Fibroblast of lung (primary cell): ENCODE measurements around the gene RBFOX1. TPM values are rescaled to one million over a fixed set of nuclear protein-coding genes. Genes with fewer than 3 reads are reported as not detected.

Source experiments
- DNase-seq, 2 donors: peaks; one replicate each; pipeline versions ENCODE4 v3.0.0 to v3.0.0-alpha.2; 2010; ENCODE audit warnings: low read depth in 2 of 2
- H2AFZ ChIP-seq: 2 replicates; pipeline ENCODE4 v1.5.1; 2012; ENCODE audit warnings: low read length, control low read depth, inconsistent platforms
- H3K27ac ChIP-seq: 2 replicates; pipeline ENCODE4 v1.5.1; 2011; ENCODE audit warnings: low read length, control low read depth; ENCODE audit not compliant: insufficient read depth
- H3K27me3 ChIP-seq: 2 replicates; pipeline ENCODE4 v1.5.1; 2011; ENCODE audit warnings: mild to moderate bottlenecking, low read length; ENCODE audit not compliant: control insufficient read depth, insufficient read depth
- H3K36me3 ChIP-seq: 2 replicates; pipeline ENCODE4 v1.5.1; 2011; ENCODE audit warnings: low read length; ENCODE audit not compliant: control insufficient read depth, insufficient read depth
- H3K4me1 ChIP-seq: 2 replicates; pipeline ENCODE4 v1.5.1; 2011; ENCODE audit warnings: low read length; ENCODE audit not compliant: control insufficient read depth, insufficient read depth; ENCODE audit errors: extremely low read depth
- H3K4me2 ChIP-seq: 2 replicates; pipeline ENCODE4 v1.5.1; 2011; ENCODE audit warnings: low read length, control low read depth; ENCODE audit not compliant: insufficient read depth; ENCODE audit errors: extremely low read depth
- H3K4me3 ChIP-seq, 4 experiments: fragments of 200-600 bp in 1 of 4; sonication (generic) in 1 of 4; replicated peaks in 1 of 4; 2 replicates each; pipeline ENCODE4 v1.5.1; 2011 to 2016; ENCODE audit warnings: low read length in 4 of 4, low read depth in 3 of 4, mild to moderate bottlenecking in 3 of 4, control low read depth in 2 of 4, inconsistent platforms in 1 of 4, mixed read lengths in 1 of 4; ENCODE audit not compliant: insufficient read depth in 1 of 4; ENCODE audit errors: control extremely low read depth in 1 of 4
- H3K79me2 ChIP-seq: 2 replicates; pipeline ENCODE4 v1.5.1; 2012; ENCODE audit warnings: mild to moderate bottlenecking, low read length, inconsistent platforms; ENCODE audit not compliant: control insufficient read depth, insufficient read depth
- H3K9ac ChIP-seq: 2 replicates; pipeline ENCODE4 v1.5.1; 2011; ENCODE audit warnings: mild to moderate bottlenecking, low read length, control low read depth; ENCODE audit not compliant: insufficient read depth
- H3K9me3 ChIP-seq: 2 replicates; pipeline ENCODE4 v1.5.1; 2012; ENCODE audit warnings: low read depth, low read length; ENCODE audit not compliant: control insufficient read depth, insufficient read depth
- H4K20me1 ChIP-seq: 2 replicates; pipeline ENCODE4 v1.5.1; 2011; ENCODE audit warnings: low read length; ENCODE audit not compliant: control insufficient read depth, insufficient read depth; ENCODE audit errors: extremely low read depth
- CTCF ChIP-seq, 2 donors: IDR thresholded peaks in 1 of 2; conservative IDR thresholded peaks in 1 of 2; 1 replicate in 1 of 2; 2 replicates in 1 of 2; pipeline ENCODE4 v1.5.1; 2011 to 2012; ENCODE audit warnings: low read length in 2 of 2, control low read depth in 1 of 2, inconsistent platforms in 1 of 2, low read depth in 1 of 2, mild to moderate bottlenecking in 1 of 2
- EZH2 ChIP-seq: IDR thresholded peaks from 2 replicates; pipeline ENCODE4 v1.5.1; 2012; ENCODE audit warnings: low read length, control low read depth, mild to moderate bottlenecking; ENCODE audit errors: missing control alignments
- polyA plus RNA-seq, 2 donors: library from polyadenylated mRNA; depleted of rRNA in 1 of 2; stranded (reverse) in 1 of 2; unstranded in 1 of 2; fragments of >200 nt; gene quantifications; 2 replicates each; pipeline ENCODE4 v1.2.1, GENCODE V29; 2011 to 2012; ENCODE audit warnings: missing spikeins in 1 of 2
- total RNA-seq: library from RNA; depleted of rRNA; stranded (reverse); fragments of >200 nt; gene quantifications from 2 replicates; pipeline ENCODE4 v1.2.1, GENCODE V29; 2014

Gene RBFOX1
- total and polyA plus RNA-seq, 2 donors (not counting 1 experiment from before 2014, with no cell fraction given): not detected

GRCh38 chr16:7362231-7362630 is 29.6 kb downstream of the RBFOX1 start:
- Histone ChIP-seq H2AFZ (no peak overlapping the region), H3K9ac (no peak overlapping the region), H3K36me3 (no peaks in the 10 kb centered on the region), H3K9me3 (no peaks in the 10 kb centered on the region), H3K27ac (no peak overlapping the region), H3K4me3 (no peak overlapping the region), H3K4me1 (no peaks in the 10 kb centered on the region), H3K4me2 (no peak overlapping the region), H3K79me2 (no peaks in the 10 kb centered on the region), H4K20me1 (no peaks in the 10 kb centered on the region), H3K27me3 (no peaks in the 10 kb centered on the region)
- TF ChIP-seq CTCF (conservative IDR thresholded peaks at IDR 0.05 in 1 of 2, IDR thresholded peaks at IDR 0.05 in 1 of 2; ENCODE audit: low read depth in 1 of 2, low read length in 2 of 2) (no peak), EZH2 (no peak)
- no peak for DNase-seq

GRCh38 chr16:7363422-7364417 is 31.1 kb downstream of the RBFOX1 start:
- H3K9me3 ChIP-seq: no peaks in the 10 kb centered on the region
- no peak for DNase-seq
- H3K9ac ChIP-seq: no peak overlapping the region
- no peaks in the 10 kb centered on the region for H4K20me1 ChIP-seq
- H3K4me3 ChIP-seq: no peak overlapping the region
- TF ChIP-seq CTCF (conservative IDR thresholded peaks at IDR 0.05 in 1 of 2, IDR thresholded peaks at IDR 0.05 in 1 of 2; ENCODE audit: low read depth in 1 of 2, low read length in 2 of 2) (no peak), EZH2 (no peak)
- no peaks in the 10 kb centered on the region for H3K27me3 ChIP-seq
- H3K79me2 ChIP-seq: no peaks in the 10 kb centered on the region
- no peaks in the 10 kb centered on the region for H3K4me1 ChIP-seq
- H3K36me3 ChIP-seq: no peaks in the 10 kb centered on the region
- H2AFZ ChIP-seq: no peak overlapping the region
- no peak overlapping the region for H3K4me2 ChIP-seq
- H3K27ac ChIP-seq: no peak overlapping the region

GRCh38 chr16:7366041-7366440 is 33.4 kb downstream of the RBFOX1 start:
- Histone ChIP-seq H4K20me1 (no peaks in the 10 kb centered on the region), H3K27ac (no peak overlapping the region), H3K27me3 (no peaks in the 10 kb centered on the region), H3K36me3 (no peaks in the 10 kb centered on the region), H3K9me3 (no peaks in the 10 kb centered on the region), H3K4me2 (no peak overlapping the region), H3K9ac (no peak overlapping the region), H3K4me3 (no peak overlapping the region), H3K4me1 (no peaks in the 10 kb centered on the region), H3K79me2 (no peaks in the 10 kb centered on the region), H2AFZ (no peak overlapping the region)
- TF ChIP-seq CTCF (conservative IDR thresholded peaks at IDR 0.05 in 1 of 2, IDR thresholded peaks at IDR 0.05 in 1 of 2; ENCODE audit: low read depth in 1 of 2, low read length in 2 of 2) (no peak), EZH2 (no peak)
- no peak for DNase-seq
